Right renal cortex interstitium (tissue), 3 donors: ENCODE results near the gene SLC23A1. TPM values are rescaled to one million over a fixed set of nuclear protein-coding genes. Genes with fewer than 3 reads are reported as not detected.
"Not testable (repeated sequence)": the region's sequence is repeated elsewhere in the genome, so short reads cannot be mapped to it uniquely, and the experiment has no call there.

Experiments used
- DNase-seq, 3 donors: peaks; one replicate each; pipeline ENCODE4 v3.0.0-alpha.2; 2013; ENCODE audit warnings: low read depth in 3 of 3, low spot score in 2 of 3
- polyA plus RNA-seq, 3 donors: library from polyadenylated mRNA; unstranded; fragments of 120-200 nt; gene quantifications; one replicate each; pipeline ENCODE4 v1.2.1, GENCODE V29; 2013; ENCODE audit not compliant: insufficient read length in 3 of 3

Gene SLC23A1
- 10 to 100 TPM in 2 of 3 donors, 1 to 10 TPM in 1; 9.8 to 13.5 (median 12.3) TPM for polyA plus RNA-seq

DNA sequence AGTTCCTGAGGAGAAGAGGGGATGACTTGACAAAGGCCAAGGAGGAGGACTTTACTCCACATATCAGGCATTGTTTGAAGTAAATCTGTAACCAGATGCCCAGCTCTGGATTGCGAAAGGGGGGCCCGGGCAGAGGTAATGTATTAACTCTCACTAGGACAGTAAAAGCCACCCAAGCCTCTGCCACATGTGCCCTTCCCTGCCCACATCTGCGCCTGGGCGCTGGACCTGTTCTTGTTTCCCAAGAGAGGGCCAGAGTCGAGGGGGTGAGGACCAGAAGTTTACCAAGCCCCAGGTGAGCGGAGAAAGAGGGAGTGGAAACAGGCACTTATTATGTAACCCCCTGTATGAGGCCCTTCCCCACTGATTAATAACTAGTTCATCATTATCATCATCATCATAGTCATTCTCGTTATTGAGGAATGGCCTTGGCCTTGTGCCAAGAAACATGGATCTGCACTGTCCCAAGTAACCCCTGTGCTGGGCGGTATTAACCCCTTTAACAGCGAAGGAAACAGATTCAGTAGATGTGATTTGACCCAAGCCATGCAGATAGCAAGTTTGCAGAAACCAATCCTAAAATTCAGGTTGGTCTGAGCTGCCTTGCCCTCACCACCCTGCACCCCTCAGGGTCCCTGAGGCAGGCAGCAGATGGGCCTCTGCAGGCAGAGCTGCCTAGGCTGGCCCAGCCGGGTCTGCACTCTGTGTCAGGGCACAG, at the start of gene SLC23A1:
Gene SLC23A1 (minus strand): TSS at position 23 of the 718 bp plus-strand sequence. CDS start 44 bp downstream, outside the sequence.
- DNase-seq: no peak

DNA sequence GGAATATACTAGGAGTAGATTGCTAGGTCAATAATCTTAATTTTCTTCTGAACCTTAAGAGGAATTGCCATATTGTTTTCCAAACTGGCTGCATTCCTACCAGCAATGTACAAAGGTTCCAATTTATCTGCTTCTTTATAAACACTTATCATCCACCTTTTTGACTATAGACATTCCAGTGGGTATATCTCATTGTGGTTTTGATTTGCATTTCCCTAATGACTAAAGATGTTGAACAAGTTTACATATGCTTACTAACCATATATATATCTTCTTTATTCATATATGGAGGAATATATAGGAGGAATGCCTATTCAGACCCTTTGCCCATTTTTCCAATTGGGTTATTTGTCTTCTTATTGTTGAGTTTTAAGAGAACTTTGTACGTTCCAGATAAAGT, 48.6 kb upstream of the SLC23A1 start:
- no peak for DNase-seq

DNA sequence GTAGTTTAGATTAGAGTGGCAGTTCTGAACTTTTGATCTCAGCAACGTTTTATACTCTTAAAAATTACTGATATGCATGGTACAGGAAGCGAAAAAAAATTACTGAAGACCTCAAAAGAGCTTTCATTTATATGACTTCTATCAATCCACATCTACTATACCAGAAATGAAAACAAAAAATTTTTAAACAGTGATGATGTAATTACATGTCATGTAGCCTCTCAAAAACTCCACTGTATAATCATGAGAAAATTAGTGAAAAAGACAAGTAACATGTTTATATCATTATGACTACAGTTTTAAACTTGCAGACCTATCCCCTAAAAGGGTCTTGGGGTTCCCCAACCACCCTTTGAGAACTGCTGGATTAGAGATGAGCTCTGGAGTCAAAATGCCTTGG, 46.9 kb upstream of the SLC23A1 start:
- no peak for DNase-seq

DNA sequence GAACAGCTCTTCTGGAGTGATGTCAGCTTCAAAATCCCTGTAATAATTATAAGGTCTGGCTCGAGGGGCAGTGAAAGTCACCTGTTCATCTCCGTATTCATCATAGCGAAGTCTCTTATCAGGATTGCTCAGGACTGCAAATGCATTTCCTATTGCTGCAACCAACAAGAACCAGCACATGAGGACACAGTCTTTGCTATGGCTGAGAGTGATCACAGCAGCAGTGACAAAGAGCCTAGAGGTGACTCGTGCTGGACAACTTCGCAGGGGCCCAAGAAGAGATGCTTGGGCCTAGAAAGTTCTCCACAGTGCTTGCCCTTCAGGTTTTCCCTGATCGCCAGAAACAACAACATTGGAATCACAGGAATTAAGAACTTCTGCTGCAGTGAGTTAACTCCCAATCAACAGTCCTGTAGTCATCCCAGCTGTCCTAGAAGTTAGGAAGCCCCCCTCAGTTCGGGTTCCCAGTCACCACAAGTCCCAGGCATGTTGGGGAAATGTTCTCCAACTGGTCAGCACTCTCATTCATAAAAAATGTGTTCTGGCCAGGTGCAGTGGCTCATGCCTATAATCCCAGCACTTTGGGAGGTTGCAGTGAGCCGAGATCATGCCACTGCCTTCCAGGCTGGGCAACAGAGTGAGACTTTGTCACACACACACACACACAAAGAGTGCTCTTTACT, 43.2 kb upstream of the SLC23A1 start:
- no peak for DNase-seq

DNA sequence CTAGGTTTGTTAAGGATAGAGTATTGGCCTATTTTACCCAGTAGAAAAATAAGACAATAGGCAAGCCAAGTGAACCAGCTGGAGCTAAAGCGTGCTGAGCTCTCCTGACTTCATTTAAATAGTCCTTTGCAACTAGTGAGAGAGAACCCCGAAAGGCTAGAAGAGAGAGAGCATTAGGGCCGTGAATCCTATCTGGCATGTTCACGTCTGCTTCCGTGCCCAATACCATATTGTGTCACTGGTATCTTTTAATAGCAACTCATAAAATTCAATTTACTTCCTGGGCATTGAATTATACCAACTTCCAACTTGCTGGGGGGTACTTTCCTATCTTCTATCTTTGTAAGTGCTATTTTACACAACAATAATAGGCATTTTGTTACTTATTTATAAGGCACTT, 42.4 kb upstream of the SLC23A1 start:
- DNase-seq: no peak

DNA sequence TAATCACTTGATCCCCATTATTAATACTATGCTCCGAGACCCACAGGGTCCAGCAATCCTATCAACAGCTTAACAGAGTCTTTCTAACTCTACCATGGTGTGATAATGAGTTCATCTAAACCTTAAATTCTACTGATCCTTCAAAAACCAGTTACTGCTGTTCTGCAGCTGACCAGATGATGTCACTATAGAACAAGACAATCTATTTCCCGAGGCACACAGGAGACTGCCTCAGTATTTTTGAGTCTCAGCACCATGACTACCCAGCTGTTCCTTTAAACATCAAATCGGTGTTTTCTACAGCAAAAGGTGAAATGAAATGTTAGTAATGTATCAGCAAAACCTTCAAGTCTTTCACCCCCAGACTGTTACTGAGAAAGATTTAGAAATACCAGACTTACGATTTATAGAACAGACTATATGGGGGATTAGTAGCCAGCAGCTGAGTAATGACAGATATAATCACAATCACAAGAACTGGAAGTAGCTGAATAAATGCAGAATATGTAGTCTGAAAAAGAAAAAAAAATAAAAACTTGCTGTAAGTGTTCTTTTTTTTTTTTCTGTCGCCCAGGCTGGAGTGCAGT, 39.3 kb upstream of the SLC23A1 start:
- peak in 2 of 3 donors; percentile 52 to 65 for DNase-seq

DNA sequence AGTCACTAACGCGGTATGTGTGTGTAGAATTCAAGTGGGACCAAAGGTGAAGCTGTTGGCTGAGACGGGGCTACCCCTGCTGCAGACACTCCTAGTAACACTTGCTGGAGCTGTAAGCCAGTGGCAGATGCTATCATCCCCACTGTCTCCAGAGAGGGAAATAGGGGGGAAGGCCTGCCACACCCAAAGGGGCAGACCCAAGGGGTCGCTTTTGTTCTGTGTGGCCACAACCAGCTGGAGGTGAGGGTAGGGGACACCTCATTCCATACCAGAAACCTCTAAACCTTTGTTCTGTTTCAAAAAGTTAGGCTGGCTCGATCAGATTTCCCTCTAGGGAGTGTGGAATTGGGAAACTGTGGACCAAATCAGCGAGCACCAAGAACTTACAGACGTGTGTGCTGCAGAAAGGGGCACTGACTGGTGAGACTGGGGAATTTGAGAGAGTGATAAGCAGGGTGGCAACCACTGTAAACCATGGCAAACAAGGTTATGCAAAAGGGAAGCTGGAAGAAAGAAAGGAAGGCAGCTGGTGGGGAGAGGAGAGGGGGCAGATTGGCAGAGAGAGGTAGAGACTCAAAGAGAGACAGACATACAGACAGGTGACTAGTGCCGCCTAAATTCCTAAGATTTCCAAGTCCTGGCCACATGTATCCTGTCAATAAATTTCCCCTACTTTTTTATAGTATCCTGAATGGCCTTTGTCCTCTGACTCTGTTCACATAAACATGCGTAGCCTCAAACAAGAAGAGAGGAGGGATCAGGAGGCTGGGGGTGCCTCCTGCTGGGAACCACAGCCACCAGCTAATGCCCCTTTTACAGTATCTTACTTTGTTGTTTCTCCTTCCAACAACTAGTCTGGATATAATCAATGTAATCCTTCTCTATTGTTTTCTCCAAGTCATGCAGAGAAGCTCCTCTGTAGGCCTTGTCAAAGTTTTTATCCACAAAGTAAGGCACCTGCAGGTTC, 36.4 kb upstream of the SLC23A1 start:
- no peak for DNase-seq

DNA sequence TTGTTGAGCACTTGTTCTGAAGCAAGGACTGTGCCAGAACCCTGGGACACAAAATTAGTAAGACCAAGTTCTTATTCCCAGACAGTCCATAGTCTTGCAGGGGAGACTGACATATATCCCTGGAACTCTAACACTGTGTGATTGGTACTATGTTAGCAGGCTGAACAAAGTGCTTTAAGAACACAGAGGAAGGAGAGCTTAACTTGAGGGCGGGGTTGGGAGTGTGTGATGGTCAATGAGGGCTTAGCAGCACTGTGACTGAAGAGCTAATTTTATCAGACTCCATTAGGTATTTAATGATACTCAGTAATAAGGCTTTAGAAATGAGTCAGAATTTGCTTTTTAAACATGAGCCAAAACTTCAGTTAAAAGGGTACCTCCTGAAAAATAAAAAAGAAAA, 35.7 kb upstream of the SLC23A1 start:
- DNase-seq: no peak

DNA sequence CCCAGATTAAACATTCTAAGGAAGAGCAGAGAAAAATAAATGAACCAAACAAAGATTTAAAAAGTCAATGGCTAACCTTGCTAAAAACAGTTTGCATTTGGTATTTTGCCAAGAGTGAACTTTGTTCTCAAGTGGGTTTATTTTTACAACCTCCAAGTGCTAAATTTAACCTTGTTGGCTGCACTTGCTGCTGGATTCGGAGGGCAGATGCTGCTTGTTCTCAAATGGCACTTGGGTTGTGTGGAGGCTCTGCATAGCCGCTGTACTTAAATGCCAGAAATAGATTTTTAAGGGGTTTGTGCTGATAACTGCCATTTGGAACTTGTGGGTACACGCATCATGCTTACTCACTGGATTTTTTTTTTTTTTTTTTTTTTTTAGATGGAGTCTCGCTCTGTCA, 34.1 kb upstream of the SLC23A1 start:
- no peak for DNase-seq

DNA sequence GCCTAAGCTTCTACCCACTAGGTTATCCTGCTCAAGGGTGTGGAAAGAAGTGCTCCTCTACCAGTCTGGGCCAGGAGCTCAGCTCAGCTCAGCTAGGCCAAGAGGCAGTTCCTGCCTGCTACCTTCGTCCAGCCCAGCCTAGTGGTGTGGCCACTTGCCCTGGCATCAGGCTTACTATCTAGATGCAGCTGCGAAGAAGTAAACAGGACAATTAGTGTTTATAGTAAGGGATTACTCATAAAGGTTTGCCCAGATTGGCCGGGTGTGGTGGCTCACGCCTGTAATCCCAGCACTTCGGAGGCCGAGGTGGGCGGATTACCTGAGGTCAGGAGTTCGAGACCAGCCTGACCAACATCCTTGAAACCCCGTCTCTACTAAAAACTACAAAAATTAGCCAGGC, 33.6 kb upstream of the SLC23A1 start:
- DNase-seq: no peak

DNA sequence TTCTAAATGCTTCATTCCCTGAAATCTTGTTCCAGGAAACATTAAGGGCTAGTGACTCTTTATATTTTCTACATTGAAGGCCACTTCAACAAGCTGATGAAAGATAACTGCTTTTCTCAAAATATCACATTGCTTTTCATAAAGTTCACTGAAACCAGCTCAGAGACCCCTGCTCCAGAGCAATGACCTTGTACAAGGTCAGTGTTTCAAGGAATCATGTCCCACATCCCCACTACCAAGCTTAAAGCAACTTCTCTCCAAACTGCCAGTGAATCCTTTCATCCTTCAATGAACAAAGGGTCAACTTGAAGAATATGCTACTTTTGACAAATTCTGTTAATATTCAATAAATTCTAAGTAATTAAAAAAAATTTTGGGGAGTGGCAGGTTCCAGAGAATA, 32.8 kb upstream of the SLC23A1 start:
- DNase-seq: no peak

DNA sequence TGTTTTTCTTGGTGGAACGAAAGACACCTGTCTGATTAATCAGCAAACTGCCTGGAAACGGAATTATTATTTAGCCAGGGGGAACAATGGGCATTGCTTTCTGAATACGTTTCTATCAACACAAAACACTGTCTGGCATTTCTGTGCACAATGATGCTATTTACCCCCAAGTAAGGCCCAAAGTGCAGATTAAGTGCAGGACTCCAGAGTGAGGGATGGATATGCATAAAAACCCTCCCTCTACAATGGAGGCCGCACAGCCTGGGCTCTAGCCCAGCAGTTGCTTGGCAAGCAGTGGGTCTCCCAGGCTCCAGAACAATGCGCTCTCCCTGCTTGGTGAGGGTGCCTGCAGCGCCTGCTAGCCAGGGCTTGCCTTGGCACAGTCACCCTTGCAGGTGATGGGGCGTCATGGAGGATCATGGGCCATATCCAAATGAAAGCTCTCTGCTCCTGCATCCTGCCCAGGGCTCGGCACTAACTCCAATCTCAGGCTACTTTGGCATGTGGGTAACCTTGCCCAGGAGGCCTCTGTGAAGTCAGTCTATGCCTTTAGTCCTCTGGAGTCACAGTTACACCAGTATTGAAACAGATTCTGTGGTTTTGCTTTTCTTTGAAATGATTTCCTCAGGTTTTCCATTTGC, 32.2 kb upstream of the SLC23A1 start:
- DNase-seq: no peak

DNA sequence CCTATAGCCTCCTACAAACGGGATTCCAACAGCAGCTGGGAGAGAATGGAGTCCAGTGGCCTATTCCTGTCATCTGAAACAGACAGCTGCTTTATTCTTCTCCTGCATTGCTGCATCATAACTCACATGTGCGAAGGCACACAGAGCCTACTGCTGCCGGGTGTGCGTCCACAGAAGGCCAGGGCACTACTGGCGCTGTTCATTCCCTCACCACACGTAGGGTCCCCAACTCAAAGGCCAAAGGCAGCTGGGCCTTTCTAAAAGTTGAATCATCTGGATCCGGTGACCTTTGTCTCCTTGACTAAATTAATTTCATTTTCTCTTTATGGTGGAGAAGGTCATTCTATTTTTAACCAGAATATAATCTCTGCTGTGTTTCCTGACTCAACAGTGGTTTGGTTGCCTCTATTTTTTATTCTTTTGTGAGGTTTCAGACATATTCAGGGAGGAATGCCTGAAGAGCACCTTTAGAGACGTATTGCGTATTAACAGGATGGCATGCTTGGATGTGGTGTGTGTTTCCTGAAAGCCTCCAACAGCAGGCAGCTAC, 31.6 kb upstream of the SLC23A1 start:
- DNase-seq: no peak

DNA sequence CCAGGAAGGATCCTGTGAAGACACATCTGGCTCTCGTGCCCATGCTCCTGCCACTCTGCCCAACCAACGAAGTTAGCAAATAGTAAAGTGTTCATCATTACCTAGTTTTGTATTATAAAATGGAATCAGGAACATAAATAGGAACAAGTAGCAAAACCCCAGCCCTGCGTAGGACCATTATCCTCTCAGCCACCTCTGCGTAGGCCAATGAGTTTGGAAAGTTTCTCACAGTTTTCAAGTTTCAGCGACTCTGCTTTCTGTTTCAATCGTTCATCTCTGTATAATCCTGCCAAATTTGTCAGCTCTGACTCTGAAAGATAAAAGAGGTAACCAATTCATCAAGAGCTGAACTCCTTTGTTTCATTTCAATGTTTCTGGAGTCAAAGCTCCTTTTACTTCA, 30.9 kb upstream of the SLC23A1 start:
- DNase-seq: no peak

DNA sequence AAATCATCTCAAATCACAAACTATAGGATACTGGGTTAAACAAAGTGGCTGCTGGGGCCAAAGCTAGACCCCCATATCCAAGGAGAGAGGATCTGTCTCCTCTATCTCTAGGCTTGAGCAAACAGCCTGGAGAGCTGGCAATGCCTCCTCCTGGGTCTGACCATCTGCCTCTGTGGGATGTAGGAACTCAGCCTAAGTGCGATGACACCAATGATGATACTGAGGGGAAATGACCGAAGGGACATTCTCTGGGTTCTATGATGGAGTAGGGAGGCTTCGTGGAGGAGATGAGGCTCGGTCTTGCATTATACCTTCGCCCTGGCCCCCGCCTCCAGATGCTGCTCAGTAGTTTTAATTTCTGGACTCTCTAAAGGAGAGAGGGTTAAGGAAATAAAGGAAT, 30.1 kb upstream of the SLC23A1 start:
- DNase-seq: no peak

DNA sequence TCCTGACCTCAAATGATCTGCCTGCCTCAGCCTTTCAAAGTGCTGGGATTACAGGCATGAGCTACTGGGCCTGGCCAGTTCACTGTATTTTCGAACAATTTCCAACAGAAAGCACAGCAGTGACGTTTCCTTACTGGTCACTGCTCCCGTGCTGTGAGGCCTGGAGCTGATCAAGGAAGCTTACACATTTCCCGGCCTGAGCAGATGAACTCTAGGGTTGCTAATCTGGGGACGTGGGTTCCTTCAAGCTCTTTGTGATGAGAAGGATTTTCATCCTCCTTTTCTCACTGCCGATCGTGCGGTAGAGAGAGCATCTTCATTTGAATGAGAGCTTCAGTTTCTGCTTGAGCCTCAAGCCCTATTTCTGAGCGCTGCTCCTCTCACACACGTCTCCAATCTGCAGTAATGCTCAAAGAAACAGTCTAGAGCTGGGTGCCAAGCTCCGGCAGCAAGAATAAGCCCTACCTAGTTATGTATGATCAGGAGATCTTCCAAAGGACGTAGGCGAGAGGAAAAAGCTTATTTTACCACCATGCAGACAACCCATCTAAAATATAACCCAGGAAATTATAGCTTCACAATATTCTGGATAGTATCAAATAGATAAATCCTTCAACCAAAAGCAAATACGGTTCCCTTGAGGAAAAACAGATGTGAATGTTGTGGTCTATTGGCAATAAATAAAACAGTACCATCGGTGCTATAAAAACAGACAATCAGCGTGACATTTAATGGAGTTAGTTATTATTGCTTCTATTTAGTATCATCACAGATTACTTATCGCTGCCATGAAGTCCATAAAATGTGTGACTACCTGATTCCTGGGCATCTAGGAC, 28.1 kb upstream of the SLC23A1 start:
- DNase-seq: no peak

DNA sequence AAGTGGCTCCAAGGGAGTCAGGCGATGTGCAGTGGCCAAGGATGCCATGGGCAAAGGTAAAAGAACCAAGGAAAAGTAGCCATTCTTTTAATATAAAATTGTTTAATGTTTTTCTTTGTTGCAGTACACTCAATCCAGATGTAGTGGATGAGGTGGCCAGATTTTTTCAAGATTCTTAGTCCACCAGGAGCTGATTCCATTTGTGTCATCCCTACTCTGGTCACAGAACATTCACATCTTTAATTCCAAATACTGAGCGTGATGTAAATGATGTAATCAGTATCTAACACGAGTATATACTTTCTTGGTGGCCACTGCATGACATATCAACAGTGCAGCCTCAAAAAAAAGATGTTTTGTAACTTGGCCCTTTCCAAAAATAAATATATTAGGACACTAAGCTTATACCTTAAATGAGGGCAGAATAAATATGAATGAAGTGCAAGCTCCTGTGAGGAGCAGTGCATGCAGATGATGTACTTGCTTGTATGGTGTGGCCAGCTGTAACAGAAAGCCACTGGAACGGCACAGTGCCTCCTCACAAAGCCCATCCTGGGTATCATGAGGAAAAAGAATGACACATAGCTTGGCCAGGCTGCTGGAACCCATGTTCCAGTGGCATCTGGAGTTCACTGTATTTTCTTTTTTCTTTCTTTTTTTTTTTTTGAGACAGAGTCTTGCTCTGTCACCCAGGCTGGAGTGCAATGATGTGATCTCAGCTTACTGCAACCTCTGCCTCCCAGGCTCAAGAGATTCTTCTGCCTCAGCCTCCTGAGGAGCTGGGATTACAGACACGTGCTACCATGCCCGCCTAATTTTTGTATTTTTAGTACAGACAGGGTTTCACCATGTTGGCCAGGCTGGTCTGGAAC, 27.3 kb upstream of the SLC23A1 start:
- no peak for DNase-seq

DNA sequence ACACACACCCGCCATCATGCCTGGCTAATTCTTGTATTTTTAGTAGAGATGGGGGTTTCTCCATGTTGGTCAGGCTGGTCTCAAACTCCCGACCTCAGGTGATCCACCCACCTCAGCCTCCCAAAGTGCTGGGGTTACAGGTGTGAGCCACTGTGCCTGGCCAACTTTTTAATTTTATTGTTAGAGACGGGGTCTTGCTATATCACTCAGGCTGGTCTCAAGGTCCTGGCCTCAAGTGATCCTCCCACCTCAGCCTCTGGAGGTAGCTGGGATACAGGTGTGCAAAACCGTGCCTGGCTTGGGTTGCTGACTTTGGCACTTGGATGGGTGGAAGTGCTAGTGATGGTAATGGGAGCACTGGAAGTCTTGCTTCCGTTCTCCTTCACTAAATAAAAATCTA, 26.0 kb upstream of the SLC23A1 start:
- not testable (repeated sequence) for DNase-seq
